GM12872 (cell line): ENCODE measurements around the gene LILRB4.
A peak's percentile ranks its signal among the peaks of the same experiment; 100 is the strongest.

Source experiments
- CTCF ChIP-seq: IDR thresholded peaks from 3 replicates; pipeline ENCODE4 v1.5.1; 2011; ENCODE audit warnings: low read depth, mild to moderate bottlenecking, low read length, moderate library complexity; ENCODE audit not compliant: insufficient read depth

LILRB4 gene

GRCh38 chr19:54667217-54667616 is 4.4 kb downstream of the LILRB4 start:
- TF ChIP-seq CTCF = no peak

- TF ChIP-seq CTCF = no peak
Measured at GRCh38 chr19:54668353-54668752, 5.6 kb downstream of the LILRB4 start.

GRCh38 chr19:54670576-54671357 is 8.0 kb downstream of the LILRB4 start:
- no peak for TF ChIP-seq CTCF

GRCh38 chr19:54673222-54673621 is 10.4 kb downstream of the LILRB4 start:
- peak; percentile 8; the same call in 1 of the 3 replicates for TF ChIP-seq CTCF

- TF ChIP-seq CTCF = peak; percentile 79
Measured at GRCh38 chr19:54674021-54674617, 11.3 kb downstream of the LILRB4 start.

- peak; percentile 81 for TF ChIP-seq CTCF
Measured at GRCh38 chr19:54676210-54676834, 13.5 kb downstream of the LILRB4 start.

GRCh38 chr19:54677217-54677616 is 14.4 kb downstream of the LILRB4 start:
- no peak for TF ChIP-seq CTCF
